ENCODE results near the gene CMIP.

Gene CMIP

GRCh38 chr16:81676883-81677737 lies 232.5 kb downstream of the CMIP start:
- TF ChIP-seq CTCF (IDR thresholded peaks at IDR 0.05; ENCODE audit: low read depth, low read length, missing control alignments): no peak
- no peak overlapping the region for H3K4me3 ChIP-seq (ENCODE audit: low read depth, low read length)
- DNase-seq (ENCODE audit: low read depth): no peak

- no peak for TF ChIP-seq CTCF (IDR thresholded peaks at IDR 0.05; ENCODE audit: low read depth, low read length, missing control alignments)
- no peak overlapping the region for H3K4me3 ChIP-seq (ENCODE audit: low read depth, low read length)
- DNase-seq (ENCODE audit: low read depth): no peak
Measured at GRCh38 chr16:81678326-81679095, 233.9 kb downstream of the CMIP start.

- DNase-seq (ENCODE audit: low read depth): no peak
- no peak for TF ChIP-seq CTCF (IDR thresholded peaks at IDR 0.05; ENCODE audit: low read depth, low read length, missing control alignments)
- H3K4me3 ChIP-seq (ENCODE audit: low read depth, low read length): no peak overlapping the region
Measured at GRCh38 chr16:81679721-81680430, 235.3 kb downstream of the CMIP start.

- no peak for TF ChIP-seq CTCF (IDR thresholded peaks at IDR 0.05; ENCODE audit: low read depth, low read length, missing control alignments)
Measured at GRCh38 chr16:81680444-81681275, 236.1 kb downstream of the CMIP start.

GRCh38 chr16:81681311-81681710 lies 236.7 kb downstream of the CMIP start:
- no peak for TF ChIP-seq CTCF (IDR thresholded peaks at IDR 0.05; ENCODE audit: low read depth, low read length, missing control alignments)
- DNase-seq (ENCODE audit: low read depth): no peak
- no peak overlapping the region for H3K4me3 ChIP-seq (ENCODE audit: low read depth, low read length)

More at GRCh38 chr16:81680444-81681275, 236.1 kb downstream of the CMIP start:
- no peak for DNase-seq (ENCODE audit: low read depth)
- no peak overlapping the region for H3K4me3 ChIP-seq (ENCODE audit: low read depth, low read length)

GRCh38 chr16:81684242-81684837 lies 239.7 kb downstream of the CMIP start:
- DNase-seq (ENCODE audit: low read depth): no peak
- TF ChIP-seq CTCF (IDR thresholded peaks at IDR 0.05; ENCODE audit: low read depth, low read length, missing control alignments): no peak
- H3K4me3 ChIP-seq (ENCODE audit: low read depth, low read length): no peak overlapping the region

Data from GM12864 (cell line).